T-cell (primary cell): Measurements from ENCODE around the gene ARG2. TPM values are rescaled to one million over a fixed set of nuclear protein-coding genes. Genes with fewer than 3 reads are reported as not detected.
A peak's percentile ranks its signal among the peaks of the same experiment; 100 is the strongest.
"Not testable (repeated sequence)": the region's sequence is repeated elsewhere in the genome, so short reads cannot be mapped to it uniquely, and the experiment has no call there.

Experiments
- ATAC-seq, 4 experiments: fragments of 200-7000 bp in 3 of 4; fragments of 150-1000 bp in 1 of 4; cut with Tn5 transposase; replicated peaks in 1 of 4; 1 replicate in 3 of 4; 2 replicates in 1 of 4; pipeline ENCODE4 v1.10.0; 2021; ENCODE audit warnings: moderate library complexity in 3 of 4, mild to moderate bottlenecking in 2 of 4, moderate number of reproducible peaks in 1 of 4
- CTCF ChIA-PET, 2 donors: fragments of 300-600 bp; sonication (Branson Sonifier 250); formaldehyde crosslinking; loops; one replicate each; lab custom pipeline; 2022; ENCODE audit warnings: antibody characterized with exemption in 2 of 2; lab: Charles Lee
- POLR2A ChIA-PET, 2 donors: fragments of 300-600 bp; sonication (Branson Sonifier 250); formaldehyde crosslinking; loops; one replicate each; lab custom pipeline; 2022; ENCODE audit warnings: antibody characterized with exemption in 2 of 2; lab: Charles Lee
- DNase-seq, 35 experiments: peaks; one replicate each; pipeline versions ENCODE4 v3.0.0 to v3.0.0-alpha.2; 2013 to 2023
- H3K27ac ChIP-seq: one replicate; pipeline ENCODE4 v1.5.1; 2013; ENCODE audit warnings: low read length
- H3K27me3 ChIP-seq, 2 experiments: replicated peaks in 1 of 2; 1 replicate in 1 of 2; 2 replicates in 1 of 2; pipeline versions ENCODE4 v1.6.1 to v1.7.0; 2013; ENCODE audit warnings: low read length in 1 of 2, mixed read lengths in 1 of 2; ENCODE audit not compliant: control insufficient read depth in 2 of 2, insufficient read depth in 2 of 2; ENCODE audit errors: extremely low read depth in 1 of 2
- H3K36me3 ChIP-seq, 2 donors: 1 replicate in 1 of 2; 2 replicates in 1 of 2; pipeline versions ENCODE4 v1.6.1 to v1.7.0; 2013; ENCODE audit warnings: low read length in 1 of 2; ENCODE audit not compliant: control insufficient read depth in 2 of 2, insufficient read depth in 1 of 2; ENCODE audit errors: extremely low read depth in 1 of 2
- H3K4me1 ChIP-seq, 2 experiments: 1 replicate in 1 of 2; 2 replicates in 1 of 2; pipeline versions ENCODE4 v1.6.1 to v1.7.0; 2013; ENCODE audit warnings: low read length in 2 of 2, mixed read lengths in 1 of 2; ENCODE audit not compliant: insufficient read depth in 2 of 2, control insufficient read depth in 1 of 2; ENCODE audit errors: extremely low read depth in 1 of 2
- H3K4me3 ChIP-seq, 2 donors: 1 replicate in 1 of 2; 2 replicates in 1 of 2; pipeline versions ENCODE4 v1.5.1 to v1.7.0; 2013; ENCODE audit warnings: mild to moderate bottlenecking in 2 of 2, low read length in 1 of 2, moderate library complexity in 1 of 2; ENCODE audit not compliant: control insufficient read depth in 1 of 2; ENCODE audit errors: extremely low read depth in 1 of 2
- H3K9me3 ChIP-seq: 2 replicates; pipeline ENCODE4 v1.7.0; 2013
- H3K27ac Mint-ChIP-seq, 2 donors: one replicate each; pipeline ENCODE4 v1.8.0; 2020 to 2021; ENCODE audit warnings: mild to moderate bottlenecking in 2 of 2, mixed read lengths in 2 of 2
- H3K27me3 Mint-ChIP-seq, 2 donors: one replicate each; pipeline ENCODE4 v1.8.0; 2021 to 2022; ENCODE audit warnings: mixed read lengths in 2 of 2
- H3K36me3 Mint-ChIP-seq: one replicate; pipeline ENCODE4 v1.8.0; 2021; ENCODE audit warnings: mixed read lengths
- H3K4me1 Mint-ChIP-seq, 3 donors: one replicate each; pipeline ENCODE4 v1.8.0; 2020 to 2022; ENCODE audit warnings: mixed read lengths in 3 of 3, mild to moderate bottlenecking in 1 of 3
- H3K4me3 Mint-ChIP-seq, 3 donors: one replicate each; pipeline ENCODE4 v1.8.0; 2020 to 2022; ENCODE audit warnings: mild to moderate bottlenecking in 3 of 3, mixed read lengths in 3 of 3, moderate library complexity in 3 of 3
- H3K9me3 Mint-ChIP-seq, 3 donors: one replicate each; pipeline ENCODE4 v1.8.0; 2020 to 2022; ENCODE audit warnings: mixed read lengths in 3 of 3
- WGBS: methylation state at CpG from one replicate; pipeline ENCODE4 v1.1.5; 2013; ENCODE audit warnings: missing lambda C conversion rate; ENCODE audit not compliant: insufficient coverage; 5-methylcytosine and 5-hydroxymethylcytosine counted together
- total RNA-seq, 35 experiments: library from RNA in 6 of 35; stranded (reverse) in 6 of 35; fragments of 120-200 nt in 1 of 35; gene quantifications; one replicate each; pipeline versions ENCODE4 v1.2.1 to v1.2.4 and lab custom pipeline; 2013 to 2026

The ARG2 gene
- total RNA-seq, 5 donors from 2014 or later (not counting 1 experiment from before 2014, with no cell fraction given) = 0.62 to 2.6 (median 1.1) TPM

DNA sequence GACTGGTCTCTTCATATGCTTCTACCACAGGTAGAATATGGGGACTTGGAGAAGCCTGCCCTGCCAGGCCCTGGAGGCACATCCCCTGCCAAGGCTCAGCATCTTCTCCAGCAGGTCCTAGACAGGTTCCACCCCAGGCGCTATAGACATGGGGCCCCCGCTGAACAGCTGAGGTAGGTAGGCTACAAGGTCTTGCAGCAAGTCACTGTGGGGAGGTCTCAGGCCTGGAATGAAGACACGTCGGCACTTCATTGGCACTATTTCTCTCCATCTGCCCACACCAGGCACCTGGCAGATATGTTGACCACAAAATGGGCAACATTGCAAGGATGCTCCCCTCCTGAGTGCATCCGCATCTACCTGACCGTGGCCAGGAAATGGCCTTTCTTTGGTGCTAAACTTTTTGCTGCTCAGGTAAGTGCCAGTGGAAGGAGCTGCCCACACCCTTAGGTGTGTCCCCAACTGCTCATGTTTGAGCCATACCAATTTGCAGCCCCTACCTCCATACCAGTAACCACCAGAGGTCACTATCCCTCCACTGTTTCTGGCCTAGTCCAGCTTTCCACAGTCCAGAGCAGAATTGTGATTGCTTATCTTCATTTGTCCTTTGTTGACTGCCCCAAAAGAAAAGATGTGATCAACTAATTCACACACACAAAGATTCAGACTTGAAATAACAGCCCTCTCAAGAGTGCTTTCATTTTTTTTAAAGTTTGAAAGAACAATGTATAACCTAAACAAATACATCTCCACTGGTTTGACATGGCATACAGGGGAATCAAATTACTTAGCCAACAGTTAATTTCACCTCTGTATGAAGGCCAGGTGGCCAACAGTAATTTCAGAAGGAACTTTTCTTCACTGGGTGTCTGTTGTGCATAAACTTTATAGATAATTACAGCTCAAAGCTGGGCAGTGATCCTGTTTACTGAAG lies 35.7 kb upstream of the ARG2 start:
- H3K4me1 ChIP-seq = no peaks in the 10 kb centered on the region
- peaks cover 12% of the 10 kb centered on the region for H3K36me3 Mint-ChIP-seq
- H3K4me3 ChIP-seq = no peak overlapping the region
- no peak overlapping the region for H3K27ac Mint-ChIP-seq
- H3K36me3 ChIP-seq = peaks cover 0 to 16% of the 10 kb centered on the region in 2 donors
- 95% methylated on average over 4 of the region's 6 CpGs for WGBS
- no peaks in the 10 kb centered on the region for H3K9me3 ChIP-seq
- ChIA-PET CTCF (interaction anchor here (0.6 to 3.0 kb wide), 10 partner anchors 16 to 137 kb away, joined by 3 to 29 read pairs (median 6); partner anchors contain the start of gene PIGH (in 1 of the 2)), POLR2A (interaction anchor here in 1 of 2 donors (1.1 kb wide), 1 partner anchor 85 kb away, joined by 3 read pairs; no protein-coding TSS in a partner anchor)
- no peaks in the 10 kb centered on the region for H3K27me3 Mint-ChIP-seq
- ATAC-seq (peak; percentile 52 to 73 (median 64)), DNase-seq (peak in 11 of 35 experiments; percentile 10 to 63 (median 19))
- no peak overlapping the region for H3K4me3 Mint-ChIP-seq
- no peak overlapping the region for H3K27ac ChIP-seq
- no peaks in the 10 kb centered on the region for H3K9me3 Mint-ChIP-seq
- H3K27me3 ChIP-seq = no peaks in the 10 kb centered on the region
- no peaks in the 10 kb centered on the region for H3K4me1 Mint-ChIP-seq

- Histone ChIP-seq H3K4me1 (no peaks in the 10 kb centered on the region), H3K9me3 (no peaks in the 10 kb centered on the region), H3K27me3 (no peaks in the 10 kb centered on the region), H3K27ac (no peak overlapping the region), H3K36me3 (peaks cover 2 to 23% of the 10 kb centered on the region in 2 donors), H3K4me3 (no peak overlapping the region)
- Mint-ChIP-seq H3K36me3 (peaks cover 14% of the 10 kb centered on the region), H3K27ac (no peak overlapping the region), H3K4me1 (no peaks in the 10 kb centered on the region), H3K4me3 (no peak overlapping the region), H3K9me3 (no peaks in the 10 kb centered on the region), H3K27me3 (no peaks in the 10 kb centered on the region)
- DNase-seq = no peak
- no CpG with 5 or more reads among the region's 3 CpGs for WGBS
- POLR2A ChIA-PET = interaction anchor here in 1 of 2 donors (1.1 kb wide), 1 partner anchor 84 kb away, joined by 3 read pairs; no protein-coding TSS in a partner anchor
- CTCF ChIA-PET = interaction anchor here (0.5 to 3.0 kb wide), 9 partner anchors 15 to 128 kb away, joined by 3 to 29 read pairs (median 8); partner anchors contain the start of gene PIGH (in 1 of the 2)
- no peak for ATAC-seq
Measured at GRCh38 chr14:67584978-67585377, 34.7 kb upstream of the ARG2 start.

DNA sequence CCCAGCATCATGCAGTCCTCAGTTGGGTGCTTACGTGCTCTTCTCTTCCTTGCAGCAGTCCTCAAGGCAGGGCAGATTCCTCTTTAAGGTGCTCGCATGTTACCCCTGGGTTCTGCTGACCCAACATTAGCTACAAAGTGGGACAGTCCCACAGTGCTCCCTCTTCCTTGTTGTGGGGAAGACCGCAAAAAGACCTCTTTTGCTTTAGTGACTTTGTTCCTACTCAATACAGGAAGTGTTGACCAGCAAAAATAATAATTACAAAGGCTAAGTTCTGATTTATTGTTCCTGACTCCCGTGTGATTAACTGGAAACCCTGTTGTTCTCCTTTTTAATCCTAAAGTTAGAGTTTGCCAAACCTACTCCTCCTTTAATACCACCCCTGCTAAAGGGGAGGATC lies 33.4 kb upstream of the ARG2 start:
- H3K4me3 ChIP-seq = no peak overlapping the region
- no peak for ATAC-seq
- Mint-ChIP-seq H3K36me3 (peaks cover 18% of the 10 kb centered on the region), H3K4me3 (no peak overlapping the region), H3K9me3 (no peaks in the 10 kb centered on the region), H3K27ac (peak overlapping the region; percentile 31 to 34), H3K27me3 (no peaks in the 10 kb centered on the region), H3K4me1 (no peaks in the 10 kb centered on the region)
- no peak for DNase-seq
- H3K27me3 ChIP-seq = no peaks in the 10 kb centered on the region
- ChIA-PET CTCF (interaction anchor here (0.5 to 2.3 kb wide), 5 partner anchors 20 to 819 kb away, joined by 3 to 12 read pairs (median 3); no protein-coding TSS in a partner anchor), POLR2A (interaction anchor here in 1 of 2 donors (0.9 kb wide), 1 partner anchor 13 kb away, joined by 3 read pairs; the partner anchor contains the start of gene PIGH)
- WGBS = 67% methylated on average over 1 of the region's 4 CpGs
- H3K27ac ChIP-seq = no peak overlapping the region
- H3K36me3 ChIP-seq = peaks cover 10 to 32% of the 10 kb centered on the region in 2 donors
- H3K9me3 ChIP-seq = no peaks in the 10 kb centered on the region
- no peaks in the 10 kb centered on the region for H3K4me1 ChIP-seq

DNA sequence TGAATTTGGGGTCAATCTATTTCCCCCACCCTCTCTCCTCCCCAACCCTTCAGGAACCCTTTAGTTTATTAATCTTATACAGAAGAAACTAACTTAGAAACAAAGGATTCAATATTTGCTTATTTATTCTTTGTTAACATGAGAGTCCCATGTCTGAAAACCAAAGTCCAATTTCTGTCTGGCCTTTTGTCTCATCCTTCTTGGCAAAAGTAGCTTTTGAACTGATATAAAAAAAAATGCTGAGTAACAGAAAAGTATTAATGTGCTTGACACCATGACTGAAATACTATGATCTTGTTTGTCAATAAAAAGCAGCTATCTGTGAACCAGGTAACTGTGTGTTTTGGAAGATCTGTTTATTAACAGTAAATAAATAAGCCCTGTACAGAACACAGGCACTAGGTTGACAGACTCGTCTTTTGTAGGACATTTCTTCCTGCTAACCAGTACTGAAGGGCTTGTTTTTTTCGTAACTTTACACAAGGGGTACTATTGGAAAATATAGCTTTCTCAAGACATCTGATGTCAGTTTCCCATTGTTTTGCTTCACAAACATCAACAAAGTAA lies 30.4 kb upstream of the ARG2 start:
- DNase-seq (no peak), ATAC-seq (no peak)
- H3K36me3 ChIP-seq = peaks cover 10 to 58% of the 10 kb centered on the region in 2 donors
- no peak overlapping the region for H3K4me3 ChIP-seq
- H3K9me3 Mint-ChIP-seq = no peaks in the 10 kb centered on the region
- H3K4me3 Mint-ChIP-seq = no peak overlapping the region
- no peak overlapping the region for H3K27ac Mint-ChIP-seq
- peaks cover 25% of the 10 kb centered on the region for H3K36me3 Mint-ChIP-seq
- H3K4me1 ChIP-seq = no peaks in the 10 kb centered on the region
- WGBS = no CpG with 5 or more reads among the region's 2 CpGs
- peaks cover 0 to under 1% (median 0%) of the 10 kb centered on the region in 3 donors for H3K4me1 Mint-ChIP-seq
- no peaks in the 10 kb centered on the region for H3K27me3 Mint-ChIP-seq
- no peaks in the 10 kb centered on the region for H3K27me3 ChIP-seq
- no peaks in the 10 kb centered on the region for H3K9me3 ChIP-seq
- H3K27ac ChIP-seq = no peak overlapping the region
- ChIA-PET CTCF (interaction anchor here (0.6 to 1.2 kb wide), 4 partner anchors 11 to 115 kb away, joined by 3 to 7 read pairs (median 4); no protein-coding TSS in a partner anchor), POLR2A (no interaction called here)

DNA sequence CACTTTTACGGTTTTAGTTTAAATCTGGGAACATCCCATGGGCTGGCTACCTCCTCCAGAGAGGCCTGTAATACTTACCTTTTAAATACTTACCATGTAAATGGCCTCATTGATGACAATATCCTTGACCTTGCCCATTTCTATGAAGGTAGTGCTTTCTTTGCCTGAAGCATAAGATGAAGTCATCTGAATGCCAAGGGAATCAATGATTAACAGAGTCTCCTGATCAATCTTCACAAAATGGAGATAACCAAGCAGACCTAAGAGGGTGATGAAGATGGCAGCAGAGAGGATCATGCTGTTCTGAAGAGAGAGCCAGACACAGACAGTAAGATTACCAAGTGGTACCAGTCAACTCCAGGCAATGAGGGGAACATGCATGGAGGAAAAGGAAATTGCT lies 26.1 kb upstream of the ARG2 start:
- POLR2A ChIA-PET, H3K27ac Mint-ChIP-seq, H3K27me3 Mint-ChIP-seq, CTCF ChIA-PET, H3K4me1 ChIP-seq, H3K27ac ChIP-seq, H3K4me3 ChIP-seq, H3K9me3 ChIP-seq, H3K27me3 ChIP-seq, H3K4me3 Mint-ChIP-seq, DNase-seq, ATAC-seq, H3K9me3 Mint-ChIP-seq: not testable (repeated sequence)
- peaks cover 21% of the 10 kb centered on the region for H3K36me3 Mint-ChIP-seq
- peaks cover 10 to 46% of the 10 kb centered on the region in 2 donors for H3K36me3 ChIP-seq
- peaks cover 27 to 32% (median 29%) of the 10 kb centered on the region in 3 donors for H3K4me1 Mint-ChIP-seq
- no CpG with 5 or more reads among the region's 1 CpG for WGBS

DNA sequence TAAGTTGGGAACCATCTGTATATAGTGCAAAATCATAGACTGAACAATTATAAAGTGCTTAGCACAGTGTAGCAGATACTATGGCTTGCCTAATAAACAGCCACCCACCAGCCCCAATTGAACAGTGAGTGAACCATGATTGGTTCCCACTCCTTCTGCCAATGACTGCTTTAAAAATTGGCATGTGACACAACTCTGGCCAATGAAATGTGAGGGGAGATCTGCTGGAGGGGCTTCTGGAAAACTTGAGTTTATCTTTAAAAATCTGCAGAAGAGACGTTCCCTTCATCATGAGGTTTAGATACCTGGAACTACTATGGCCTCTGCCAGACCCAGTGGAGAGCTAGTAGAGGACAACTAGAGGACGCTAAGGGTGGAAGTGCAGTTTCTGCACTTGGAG lies 24.3 kb upstream of the ARG2 start:
- Histone ChIP-seq H3K9me3 (no peaks in the 10 kb centered on the region), H3K27me3 (no peaks in the 10 kb centered on the region), H3K27ac (no peak overlapping the region), H3K36me3 (peaks cover 3 to 33% of the 10 kb centered on the region in 2 donors), H3K4me1 (peaks cover 7 to 11% of the 10 kb centered on the region in 2 experiments), H3K4me3 (no peak overlapping the region)
- Mint-ChIP-seq H3K4me1 (peaks cover 37 to 45% (median 42%) of the 10 kb centered on the region in 3 donors), H3K27me3 (no peaks in the 10 kb centered on the region), H3K4me3 (no peak overlapping the region), H3K36me3 (peaks cover 16% of the 10 kb centered on the region), H3K27ac (peak overlapping the region in 1 of 2 donors; percentile 45), H3K9me3 (no peaks in the 10 kb centered on the region)
- ATAC-seq (no peak), DNase-seq (no peak)
- 92% methylated on average over 1 of the region's 2 CpGs for WGBS
- CTCF ChIA-PET = interaction anchor here in 1 of 2 donors (1.0 kb wide), 1 partner anchor 103 kb away, joined by 3 read pairs; no protein-coding TSS in a partner anchor
- POLR2A ChIA-PET = no interaction called here
